Coronary artery (tissue), 2 donors: Measurements from ENCODE around the gene FBN2.

Experiments used
- DNase-seq: peaks from one replicate; pipeline ENCODE4 v3.0.0-alpha.2; 2017; ENCODE audit warnings: low spot score
- H3K27ac ChIP-seq, 2 donors: fragments of 200-600 bp; sonication (generic); one replicate each; pipeline ENCODE4 v1.5.1; 2016 to 2019
- H3K4me3 ChIP-seq: fragments of 200-600 bp; sonication (generic); 2 replicates; pipeline ENCODE4 v1.5.1; 2016; ENCODE audit warnings: mild to moderate bottlenecking, moderate library complexity
- TF ChIP-seq, protein P1 (sequence below): fragments of 200-600 bp; sonication (generic); IDR thresholded peaks from one replicate; pipeline ENCODE4 v1.5.1; 2019; ENCODE audit warnings: antibody characterized with exemption

FBN2 gene

DNA sequence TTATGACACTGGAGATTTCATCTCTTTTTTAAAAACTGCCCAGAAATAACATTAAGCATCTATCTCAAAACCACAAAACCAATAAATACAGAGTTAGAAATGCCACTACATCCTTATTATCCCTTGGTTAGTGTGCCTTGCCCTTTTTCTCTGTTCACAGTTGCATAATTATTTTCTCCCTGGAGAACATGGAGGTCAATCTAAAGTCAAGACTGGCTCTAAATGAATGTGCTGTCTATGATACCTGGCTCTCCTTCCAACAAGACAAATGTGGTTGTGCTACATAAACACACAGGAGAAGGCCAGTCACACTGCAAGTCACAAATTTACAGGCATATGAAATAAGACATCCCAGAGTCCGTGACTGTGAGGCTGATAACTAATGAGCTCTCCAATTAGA is 2.8 kb downstream of the FBN2 start:
- DNase-seq: no peak
- H3K4me3 ChIP-seq: no peak overlapping the region
- TF ChIP-seq, protein P1, sequence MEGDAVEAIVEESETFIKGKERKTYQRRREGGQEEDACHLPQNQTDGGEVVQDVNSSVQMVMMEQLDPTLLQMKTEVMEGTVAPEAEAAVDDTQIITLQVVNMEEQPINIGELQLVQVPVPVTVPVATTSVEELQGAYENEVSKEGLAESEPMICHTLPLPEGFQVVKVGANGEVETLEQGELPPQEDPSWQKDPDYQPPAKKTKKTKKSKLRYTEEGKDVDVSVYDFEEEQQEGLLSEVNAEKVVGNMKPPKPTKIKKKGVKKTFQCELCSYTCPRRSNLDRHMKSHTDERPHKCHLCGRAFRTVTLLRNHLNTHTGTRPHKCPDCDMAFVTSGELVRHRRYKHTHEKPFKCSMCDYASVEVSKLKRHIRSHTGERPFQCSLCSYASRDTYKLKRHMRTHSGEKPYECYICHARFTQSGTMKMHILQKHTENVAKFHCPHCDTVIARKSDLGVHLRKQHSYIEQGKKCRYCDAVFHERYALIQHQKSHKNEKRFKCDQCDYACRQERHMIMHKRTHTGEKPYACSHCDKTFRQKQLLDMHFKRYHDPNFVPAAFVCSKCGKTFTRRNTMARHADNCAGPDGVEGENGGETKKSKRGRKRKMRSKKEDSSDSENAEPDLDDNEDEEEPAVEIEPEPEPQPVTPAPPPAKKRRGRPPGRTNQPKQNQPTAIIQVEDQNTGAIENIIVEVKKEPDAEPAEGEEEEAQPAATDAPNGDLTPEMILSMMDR: no peak
- H3K27ac ChIP-seq: no peak overlapping the region

DNA sequence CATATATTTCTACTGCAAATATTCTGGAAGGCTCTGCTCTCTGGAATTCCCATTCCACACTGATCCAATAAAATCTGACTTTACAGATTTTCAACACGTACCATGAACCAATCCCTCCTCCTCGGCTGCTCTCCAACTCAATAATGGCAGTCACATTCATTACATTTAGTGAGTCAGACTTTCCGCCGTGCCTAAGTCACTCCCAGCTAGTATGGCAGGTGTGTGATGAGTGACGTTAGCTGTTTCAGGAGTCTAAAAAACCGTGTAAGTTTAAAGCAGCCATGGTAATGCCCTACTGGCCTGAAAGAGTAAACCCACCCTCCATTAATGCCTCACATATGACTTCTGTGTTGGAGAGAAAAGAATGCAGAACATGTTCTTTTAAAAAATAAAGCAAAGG is 3.3 kb downstream of the FBN2 start:
- no peak overlapping the region for H3K4me3 ChIP-seq
- DNase-seq: no peak
- H3K27ac ChIP-seq: no peak overlapping the region
- TF ChIP-seq, protein P1: no peak

DNA sequence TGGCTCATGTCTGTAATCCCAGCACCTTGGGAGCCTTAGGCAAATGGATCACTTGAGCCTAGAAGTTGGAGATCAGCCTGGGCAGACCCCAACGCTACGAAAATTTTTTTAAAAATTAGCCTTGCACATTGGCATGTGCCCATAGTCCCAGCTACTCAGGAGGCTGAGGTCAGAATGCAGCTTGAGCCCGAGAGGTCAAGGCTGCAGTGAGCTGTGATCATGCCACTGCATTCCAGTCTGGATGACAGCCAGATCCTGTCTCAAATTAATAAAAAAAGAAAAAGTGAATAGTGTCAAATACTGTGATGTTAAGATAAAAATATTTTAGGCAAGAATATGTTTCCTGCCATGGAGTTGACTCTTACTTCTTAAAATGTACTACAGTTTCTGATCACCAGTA is 5.3 kb downstream of the FBN2 start:
- TF ChIP-seq, protein P1: no peak
- Histone ChIP-seq H3K4me3 (no peak overlapping the region), H3K27ac (no peak overlapping the region)
- DNase-seq: no peak

DNA sequence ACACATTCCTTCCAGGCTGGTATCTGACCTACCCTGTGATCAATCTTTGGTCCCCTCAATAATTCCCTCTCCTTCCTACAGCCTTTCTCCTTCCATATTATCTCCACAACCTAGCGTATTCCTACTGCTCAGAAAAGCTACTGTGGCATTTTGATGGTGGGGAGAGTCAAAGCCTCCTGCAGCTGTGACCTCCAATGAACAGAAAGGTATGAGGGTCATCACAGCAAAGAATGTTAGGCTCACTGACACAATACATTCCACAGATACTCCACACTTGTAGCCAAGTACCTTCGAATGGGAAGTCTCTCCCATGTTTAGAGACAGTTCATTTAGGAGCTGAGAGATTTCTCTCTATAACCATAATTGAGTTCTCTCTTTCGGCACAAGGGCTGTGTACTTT is 5.9 kb downstream of the FBN2 start:
- H3K27ac ChIP-seq: no peak overlapping the region
- no peak overlapping the region for H3K4me3 ChIP-seq
- DNase-seq: no peak
- TF ChIP-seq, protein P1: no peak

DNA sequence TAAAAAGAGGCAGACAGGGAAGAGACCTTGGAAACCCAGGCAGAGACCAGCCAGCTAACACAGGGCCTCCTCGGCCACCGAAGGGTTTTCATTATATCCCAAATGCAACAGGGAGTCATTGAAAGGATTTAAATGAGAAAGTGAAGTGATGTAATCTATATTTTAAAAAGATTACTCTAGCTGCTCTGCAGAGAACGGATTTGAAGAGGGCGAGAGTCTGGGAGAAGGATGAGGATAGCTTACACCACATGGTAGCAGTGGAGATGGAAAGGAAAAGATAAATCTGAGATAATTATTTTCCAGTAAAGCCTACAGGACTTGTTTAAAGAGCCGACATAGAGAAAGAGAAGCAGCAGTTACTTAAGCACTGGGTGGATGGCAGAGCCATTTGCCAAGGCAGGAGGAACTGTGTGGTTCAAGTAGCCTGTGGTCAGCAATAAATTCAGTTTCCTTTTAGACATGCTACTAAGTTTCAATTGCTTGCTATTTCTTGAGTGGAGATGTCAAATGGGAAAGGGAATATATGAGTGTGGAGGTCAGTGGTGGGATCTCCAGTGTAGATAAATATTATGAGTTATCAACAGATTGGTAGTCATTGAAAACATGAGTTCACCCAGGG is 9.3 kb downstream of the FBN2 start:
- Histone ChIP-seq H3K4me3 (no peak overlapping the region), H3K27ac (no peak overlapping the region)
- no peak for DNase-seq
- TF ChIP-seq, protein P1: no peak

DNA sequence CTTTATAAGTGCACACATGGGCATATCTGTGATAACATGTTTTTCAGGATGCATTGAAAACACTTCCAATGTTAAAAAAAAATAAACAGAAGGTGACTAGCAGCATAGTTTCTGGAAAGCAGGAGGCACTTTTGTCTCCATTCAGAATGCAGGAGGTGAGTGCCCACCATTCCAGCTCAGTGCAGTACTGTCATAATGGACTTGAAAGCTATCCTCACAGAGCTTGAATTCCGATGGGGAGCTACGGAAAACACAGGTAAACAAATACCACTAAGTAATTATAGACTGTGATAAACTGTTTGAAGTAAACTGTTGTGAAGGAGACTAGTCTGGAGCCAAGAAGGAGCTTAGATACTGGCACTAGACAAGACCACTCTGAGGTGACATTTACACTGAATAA is 9.9 kb downstream of the FBN2 start:
- no peak for DNase-seq
- Histone ChIP-seq H3K4me3 (no peak overlapping the region), H3K27ac (no peak overlapping the region)
- TF ChIP-seq, protein P1: no peak

DNA sequence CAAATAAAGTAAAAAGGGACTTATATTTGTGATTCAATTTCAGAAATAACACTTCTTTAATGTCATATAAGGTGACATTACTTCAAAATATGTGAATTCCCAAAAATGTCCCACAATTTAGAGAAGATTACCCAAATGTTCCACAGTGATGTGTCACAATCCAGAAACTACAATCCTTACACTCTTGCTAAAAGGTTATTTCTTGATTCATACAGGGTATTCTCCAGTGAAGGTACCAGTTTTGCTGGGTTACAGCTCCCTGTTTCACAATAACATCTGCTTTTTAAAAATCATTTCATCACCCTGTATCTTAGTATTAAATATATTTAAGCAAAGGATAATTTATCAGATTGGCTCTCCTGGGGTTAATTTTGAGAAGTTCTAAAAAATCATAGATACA is 11.0 kb downstream of the FBN2 start:
- TF ChIP-seq, protein P1: no peak
- Histone ChIP-seq H3K4me3 (no peak overlapping the region), H3K27ac (no peak overlapping the region)
- DNase-seq: no peak
